ENCODE data around the gene TMED4. TPM values are rescaled to one million over a fixed set of nuclear protein-coding genes. Genes with fewer than 3 reads are reported as not detected.

The TMED4 gene
- total and polyA plus RNA-seq, 4 donors: 26.9 to 97.1 (median 46.9) TPM

DNA sequence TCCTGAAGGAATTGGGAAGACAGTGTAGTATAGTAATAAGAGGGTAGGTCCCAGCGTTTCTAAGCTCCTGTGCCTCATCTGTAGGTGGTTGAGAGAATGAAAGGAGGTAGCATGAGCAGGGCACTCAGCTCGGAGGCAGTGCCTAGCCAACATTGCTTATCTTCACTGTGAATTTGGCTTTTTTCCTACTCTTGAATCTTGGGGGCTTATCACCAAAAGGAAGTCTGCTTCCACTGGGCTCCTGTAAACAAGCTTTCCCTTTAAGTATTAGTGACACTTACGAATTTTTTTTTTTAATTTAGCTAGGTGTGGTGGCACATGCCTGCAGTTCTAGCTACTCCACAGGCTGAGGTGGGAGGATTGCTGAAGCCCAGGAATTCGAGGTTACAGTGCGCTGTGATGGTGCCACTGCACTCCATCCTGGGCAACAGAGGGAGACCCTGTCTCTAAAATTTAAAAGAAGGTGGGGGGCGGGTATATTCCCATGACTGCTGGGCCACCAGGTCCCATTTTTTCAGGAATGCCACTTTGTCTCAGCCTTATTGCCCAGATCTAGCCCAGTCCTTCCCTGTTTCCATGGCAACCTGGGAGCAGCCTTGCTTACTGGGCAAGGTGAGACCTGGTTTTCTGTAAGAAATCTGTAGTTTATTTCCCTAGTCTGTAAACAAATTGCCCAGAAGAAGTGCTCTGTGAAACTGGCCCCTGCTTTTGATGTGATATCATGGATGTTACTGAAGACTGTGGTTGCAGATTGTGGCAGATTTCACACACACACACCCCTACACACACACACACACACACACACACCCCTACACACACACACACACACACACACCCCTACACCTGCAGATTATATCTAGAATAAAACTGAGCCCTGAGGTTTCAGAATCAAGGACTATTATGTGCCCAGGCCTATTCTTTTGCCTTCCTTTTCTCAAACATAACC, 43.8 kb upstream of the TMED4 start:
- WGBS: 83% methylated on average over 6 of the region's 6 CpGs
- no peak for DNase-seq (ENCODE audit: low spot score)
- Histone ChIP-seq H3K36me3 (ENCODE audit: control insufficient read depth in 4 of 4, insufficient read depth in 3 of 4, low read depth in 1 of 4, low read length in 3 of 4) (peaks cover 6 to 13% (median 8%) of the 10 kb centered on the region in 4 donors), H3K27me3 (ENCODE audit: control insufficient read depth in 4 of 4, insufficient read depth in 4 of 4, low read length in 3 of 4) (no peaks in the 10 kb centered on the region), H3K4me1 (ENCODE audit: control insufficient read depth in 4 of 4, insufficient read depth in 4 of 4, low read length in 3 of 4) (peaks cover 2 to 21% (median 18%) of the 10 kb centered on the region in 4 donors), H3K9ac (ENCODE audit: low read depth in 1 of 2, low read length in 2 of 2) (no peak overlapping the region), H3K4me3 (ENCODE audit: low read depth in 1 of 3, low read length in 3 of 3) (no peak overlapping the region), H3K9me3 (ENCODE audit: control insufficient read depth in 4 of 4, low read length in 3 of 4) (no peaks in the 10 kb centered on the region), H3K27ac (ENCODE audit: low read depth in 1 of 2, low read length in 2 of 2) (no peak overlapping the region)
- TF ChIP-seq NR2F2 (IDR thresholded peaks at IDR 0.05) (no peak), HNF4G (IDR thresholded peaks at IDR 0.05) (no peak), EGR1 (IDR thresholded peaks at IDR 0.05; ENCODE audit: low read depth in 2 of 2) (no peak), SP1 (IDR thresholded peaks at IDR 0.05) (no peak), HNF4A (conservative IDR thresholded peaks at IDR 0.05) (no peak), YY1 (IDR thresholded peaks at IDR 0.05) (no peak), FOXA1 (IDR thresholded peaks at IDR 0.05) (no peak), JUND (IDR thresholded peaks at IDR 0.05) (no peak), TAF1 (conservative IDR thresholded peaks at IDR 0.05) (no peak), FOXA2 (IDR thresholded peaks at IDR 0.05) (no peak)
- TF ChIP-seq, protein P1, sequence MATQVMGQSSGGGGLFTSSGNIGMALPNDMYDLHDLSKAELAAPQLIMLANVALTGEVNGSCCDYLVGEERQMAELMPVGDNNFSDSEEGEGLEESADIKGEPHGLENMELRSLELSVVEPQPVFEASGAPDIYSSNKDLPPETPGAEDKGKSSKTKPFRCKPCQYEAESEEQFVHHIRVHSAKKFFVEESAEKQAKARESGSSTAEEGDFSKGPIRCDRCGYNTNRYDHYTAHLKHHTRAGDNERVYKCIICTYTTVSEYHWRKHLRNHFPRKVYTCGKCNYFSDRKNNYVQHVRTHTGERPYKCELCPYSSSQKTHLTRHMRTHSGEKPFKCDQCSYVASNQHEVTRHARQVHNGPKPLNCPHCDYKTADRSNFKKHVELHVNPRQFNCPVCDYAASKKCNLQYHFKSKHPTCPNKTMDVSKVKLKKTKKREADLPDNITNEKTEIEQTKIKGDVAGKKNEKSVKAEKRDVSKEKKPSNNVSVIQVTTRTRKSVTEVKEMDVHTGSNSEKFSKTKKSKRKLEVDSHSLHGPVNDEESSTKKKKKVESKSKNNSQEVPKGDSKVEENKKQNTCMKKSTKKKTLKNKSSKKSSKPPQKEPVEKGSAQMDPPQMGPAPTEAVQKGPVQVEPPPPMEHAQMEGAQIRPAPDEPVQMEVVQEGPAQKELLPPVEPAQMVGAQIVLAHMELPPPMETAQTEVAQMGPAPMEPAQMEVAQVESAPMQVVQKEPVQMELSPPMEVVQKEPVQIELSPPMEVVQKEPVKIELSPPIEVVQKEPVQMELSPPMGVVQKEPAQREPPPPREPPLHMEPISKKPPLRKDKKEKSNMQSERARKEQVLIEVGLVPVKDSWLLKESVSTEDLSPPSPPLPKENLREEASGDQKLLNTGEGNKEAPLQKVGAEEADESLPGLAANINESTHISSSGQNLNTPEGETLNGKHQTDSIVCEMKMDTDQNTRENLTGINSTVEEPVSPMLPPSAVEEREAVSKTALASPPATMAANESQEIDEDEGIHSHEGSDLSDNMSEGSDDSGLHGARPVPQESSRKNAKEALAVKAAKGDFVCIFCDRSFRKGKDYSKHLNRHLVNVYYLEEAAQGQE (IDR thresholded peaks at IDR 0.05): no peak
- TF ChIP-seq, protein P2, sequence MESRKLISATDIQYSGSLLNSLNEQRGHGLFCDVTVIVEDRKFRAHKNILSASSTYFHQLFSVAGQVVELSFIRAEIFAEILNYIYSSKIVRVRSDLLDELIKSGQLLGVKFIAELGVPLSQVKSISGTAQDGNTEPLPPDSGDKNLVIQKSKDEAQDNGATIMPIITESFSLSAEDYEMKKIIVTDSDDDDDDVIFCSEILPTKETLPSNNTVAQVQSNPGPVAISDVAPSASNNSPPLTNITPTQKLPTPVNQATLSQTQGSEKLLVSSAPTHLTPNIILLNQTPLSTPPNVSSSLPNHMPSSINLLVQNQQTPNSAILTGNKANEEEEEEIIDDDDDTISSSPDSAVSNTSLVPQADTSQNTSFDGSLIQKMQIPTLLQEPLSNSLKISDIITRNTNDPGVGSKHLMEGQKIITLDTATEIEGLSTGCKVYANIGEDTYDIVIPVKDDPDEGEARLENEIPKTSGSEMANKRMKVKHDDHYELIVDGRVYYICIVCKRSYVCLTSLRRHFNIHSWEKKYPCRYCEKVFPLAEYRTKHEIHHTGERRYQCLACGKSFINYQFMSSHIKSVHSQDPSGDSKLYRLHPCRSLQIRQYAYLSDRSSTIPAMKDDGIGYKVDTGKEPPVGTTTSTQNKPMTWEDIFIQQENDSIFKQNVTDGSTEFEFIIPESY (IDR thresholded peaks at IDR 0.05): no peak
- TF ChIP-seq, protein P3, sequence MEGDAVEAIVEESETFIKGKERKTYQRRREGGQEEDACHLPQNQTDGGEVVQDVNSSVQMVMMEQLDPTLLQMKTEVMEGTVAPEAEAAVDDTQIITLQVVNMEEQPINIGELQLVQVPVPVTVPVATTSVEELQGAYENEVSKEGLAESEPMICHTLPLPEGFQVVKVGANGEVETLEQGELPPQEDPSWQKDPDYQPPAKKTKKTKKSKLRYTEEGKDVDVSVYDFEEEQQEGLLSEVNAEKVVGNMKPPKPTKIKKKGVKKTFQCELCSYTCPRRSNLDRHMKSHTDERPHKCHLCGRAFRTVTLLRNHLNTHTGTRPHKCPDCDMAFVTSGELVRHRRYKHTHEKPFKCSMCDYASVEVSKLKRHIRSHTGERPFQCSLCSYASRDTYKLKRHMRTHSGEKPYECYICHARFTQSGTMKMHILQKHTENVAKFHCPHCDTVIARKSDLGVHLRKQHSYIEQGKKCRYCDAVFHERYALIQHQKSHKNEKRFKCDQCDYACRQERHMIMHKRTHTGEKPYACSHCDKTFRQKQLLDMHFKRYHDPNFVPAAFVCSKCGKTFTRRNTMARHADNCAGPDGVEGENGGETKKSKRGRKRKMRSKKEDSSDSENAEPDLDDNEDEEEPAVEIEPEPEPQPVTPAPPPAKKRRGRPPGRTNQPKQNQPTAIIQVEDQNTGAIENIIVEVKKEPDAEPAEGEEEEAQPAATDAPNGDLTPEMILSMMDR (IDR thresholded peaks at IDR 0.05; ENCODE audit: low read depth, low read length, missing input control): no peak
- TF ChIP-seq, protein P4, sequence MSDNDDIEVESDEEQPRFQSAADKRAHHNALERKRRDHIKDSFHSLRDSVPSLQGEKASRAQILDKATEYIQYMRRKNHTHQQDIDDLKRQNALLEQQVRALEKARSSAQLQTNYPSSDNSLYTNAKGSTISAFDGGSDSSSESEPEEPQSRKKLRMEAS (IDR thresholded peaks at IDR 0.05): no peak
- TF ChIP-seq, protein P5, sequence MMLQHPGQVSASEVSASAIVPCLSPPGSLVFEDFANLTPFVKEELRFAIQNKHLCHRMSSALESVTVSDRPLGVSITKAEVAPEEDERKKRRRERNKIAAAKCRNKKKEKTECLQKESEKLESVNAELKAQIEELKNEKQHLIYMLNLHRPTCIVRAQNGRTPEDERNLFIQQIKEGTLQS (IDR thresholded peaks at IDR 0.05): no peak
